Activated effector memory CD4-positive, alpha-beta T cell treated with Interleukin-2 at 50 U/mL for 16 hours (primary cell): ENCODE results near the gene PLA2R1.
"Not testable (repeated sequence)": the region's sequence is repeated elsewhere in the genome, so short reads cannot be mapped to it uniquely, and the experiment has no call there.

ENCODE experiments used
- DNase-seq: peaks from one replicate; pipeline ENCODE4 v3.0.0-alpha.2; 2020

PLA2R1 gene

GRCh38 chr2:160063271-160063670 lies 856 bp upstream of the PLA2R1 start:
- DNase-seq, result no peak

- no peak for DNase-seq
Observed at GRCh38 chr2:160061944-160062291, 497 bp downstream of the PLA2R1 start.

- DNase-seq, result no peak
Observed at GRCh38 chr2:160061533-160061932, 882 bp downstream of the PLA2R1 start.

- DNase-seq, result no peak
Observed at GRCh38 chr2:160060297-160060696, 2.1 kb downstream of the PLA2R1 start.

- DNase-seq, result no peak
Observed at GRCh38 chr2:160057356-160057755, 5.1 kb downstream of the PLA2R1 start.

- no peak for DNase-seq
Observed at GRCh38 chr2:160055726-160056108, 6.7 kb downstream of the PLA2R1 start.

GRCh38 chr2:160054984-160055725 lies 7.3 kb downstream of the PLA2R1 start:
- no peak for DNase-seq

GRCh38 chr2:160053946-160054345 lies 8.5 kb downstream of the PLA2R1 start:
- no peak for DNase-seq

GRCh38 chr2:160052531-160052930 lies 9.9 kb downstream of the PLA2R1 start:
- DNase-seq, result no peak

- no peak for DNase-seq
Observed at GRCh38 chr2:160051371-160051800, 11.0 kb downstream of the PLA2R1 start.

GRCh38 chr2:160050147-160050546 lies 12.3 kb downstream of the PLA2R1 start:
- no peak for DNase-seq

- DNase-seq, result no peak
Observed at GRCh38 chr2:160045703-160046210, 16.7 kb downstream of the PLA2R1 start.

- DNase-seq, result no peak
Observed at GRCh38 chr2:160044728-160045127, 17.7 kb downstream of the PLA2R1 start.

GRCh38 chr2:160043265-160043664 lies 19.1 kb downstream of the PLA2R1 start:
- no peak for DNase-seq

GRCh38 chr2:160042054-160042453 lies 20.4 kb downstream of the PLA2R1 start:
- DNase-seq, result no peak

GRCh38 chr2:160041091-160041490 lies 21.3 kb downstream of the PLA2R1 start:
- no peak for DNase-seq

- DNase-seq, result no peak
Observed at GRCh38 chr2:160039166-160039903, 23.1 kb downstream of the PLA2R1 start.

GRCh38 chr2:160038662-160039061 lies 23.8 kb downstream of the PLA2R1 start:
- DNase-seq, result not testable (repeated sequence)

GRCh38 chr2:160036736-160037135 lies 25.7 kb downstream of the PLA2R1 start:
- DNase-seq, result no peak

- DNase-seq, result no peak
Observed at GRCh38 chr2:160035125-160035524, 27.3 kb downstream of the PLA2R1 start.

- no peak for DNase-seq
Observed at GRCh38 chr2:160034396-160034795, 28.0 kb downstream of the PLA2R1 start.

- DNase-seq, result no peak
Observed at GRCh38 chr2:160033732-160034392, 28.6 kb downstream of the PLA2R1 start.

- no peak for DNase-seq
Observed at GRCh38 chr2:160029270-160029628, 33.2 kb downstream of the PLA2R1 start.
